Measurements from ENCODE around the gene DYNC2LI1.
"Not testable (repeated sequence)": the region's sequence is repeated elsewhere in the genome, so short reads cannot be mapped to it uniquely, and the experiment has no call there.

Gene DYNC2LI1

GRCh38 chr2:43773876-43774613, at the start of gene DYNC2LI1:
Gene DYNC2LI1, plus strand, starts transcription at chr2:43774039. Its CDS starts 100 bp downstream, at chr2:43774139.
- peak; percentile 95 for FAIRE-seq
- DNase-seq (ENCODE audit: insufficient read length, low spot score), result peak; percentile 85

- DNase-seq (ENCODE audit: insufficient read length, low spot score), result no peak
- FAIRE-seq, result no peak
Observed at GRCh38 chr2:43724728-43725526, 48.9 kb upstream of the DYNC2LI1 start.

- no peak for DNase-seq (ENCODE audit: insufficient read length, low spot score)
- FAIRE-seq, result no peak
Observed at GRCh38 chr2:43725711-43726246, 48.1 kb upstream of the DYNC2LI1 start.

GRCh38 chr2:43726961-43727633, 46.7 kb upstream of the DYNC2LI1 start:
- not testable (repeated sequence) for DNase-seq (ENCODE audit: insufficient read length, low spot score); FAIRE-seq

GRCh38 chr2:43727634-43728014, 46.2 kb upstream of the DYNC2LI1 start:
- DNase-seq (ENCODE audit: insufficient read length, low spot score) (no peak), FAIRE-seq (no peak)

GRCh38 chr2:43729491-43730174, 44.2 kb upstream of the DYNC2LI1 start:
- FAIRE-seq, result no peak
- no peak for DNase-seq (ENCODE audit: insufficient read length, low spot score)

- FAIRE-seq (no peak), DNase-seq (ENCODE audit: insufficient read length, low spot score) (no peak)
Observed at GRCh38 chr2:43731211-43731610, 42.6 kb upstream of the DYNC2LI1 start.

- no peak for DNase-seq (ENCODE audit: insufficient read length, low spot score)
- FAIRE-seq, result no peak
Observed at GRCh38 chr2:43736637-43737036, 37.2 kb upstream of the DYNC2LI1 start.

GRCh38 chr2:43737097-43737854, 36.6 kb upstream of the DYNC2LI1 start:
- FAIRE-seq (no peak), DNase-seq (ENCODE audit: insufficient read length, low spot score) (no peak)

GRCh38 chr2:43737855-43738254, 36.0 kb upstream of the DYNC2LI1 start:
- no peak for FAIRE-seq
- no peak for DNase-seq (ENCODE audit: insufficient read length, low spot score)

GRCh38 chr2:43738257-43738656, 35.6 kb upstream of the DYNC2LI1 start:
- DNase-seq (ENCODE audit: insufficient read length, low spot score) (no peak), FAIRE-seq (no peak)

GRCh38 chr2:43743706-43744105, 30.1 kb upstream of the DYNC2LI1 start:
- DNase-seq (ENCODE audit: insufficient read length, low spot score) (no peak), FAIRE-seq (no peak)

- FAIRE-seq, result no peak
- no peak for DNase-seq (ENCODE audit: insufficient read length, low spot score)
Observed at GRCh38 chr2:43745457-43745856, 28.4 kb upstream of the DYNC2LI1 start.

GRCh38 chr2:43748333-43748732, 25.5 kb upstream of the DYNC2LI1 start:
- DNase-seq (ENCODE audit: insufficient read length, low spot score) (no peak), FAIRE-seq (no peak)

- no peak for FAIRE-seq
- DNase-seq (ENCODE audit: insufficient read length, low spot score), result no peak
Observed at GRCh38 chr2:43749583-43749982, 24.3 kb upstream of the DYNC2LI1 start.

GRCh38 chr2:43751476-43751990, 22.3 kb upstream of the DYNC2LI1 start:
- no peak for DNase-seq (ENCODE audit: insufficient read length, low spot score)
- FAIRE-seq, result no peak

- no peak for DNase-seq (ENCODE audit: insufficient read length, low spot score)
Observed at GRCh38 chr2:43752302-43752701, 21.5 kb upstream of the DYNC2LI1 start.

GRCh38 chr2:43754180-43754579, 19.7 kb upstream of the DYNC2LI1 start:
- DNase-seq (ENCODE audit: insufficient read length, low spot score) (no peak), FAIRE-seq (no peak)

More at GRCh38 chr2:43752302-43752701, 21.5 kb upstream of the DYNC2LI1 start:
- no peak for FAIRE-seq

- no peak for DNase-seq (ENCODE audit: insufficient read length, low spot score)
- FAIRE-seq, result no peak
Observed at GRCh38 chr2:43758739-43759138, 15.1 kb upstream of the DYNC2LI1 start.

GRCh38 chr2:43759195-43759594, 14.6 kb upstream of the DYNC2LI1 start:
- no peak for DNase-seq (ENCODE audit: insufficient read length, low spot score)
- FAIRE-seq, result no peak
